ENCODE measurements around the gene P2RY2.

P2RY2 gene

DNA sequence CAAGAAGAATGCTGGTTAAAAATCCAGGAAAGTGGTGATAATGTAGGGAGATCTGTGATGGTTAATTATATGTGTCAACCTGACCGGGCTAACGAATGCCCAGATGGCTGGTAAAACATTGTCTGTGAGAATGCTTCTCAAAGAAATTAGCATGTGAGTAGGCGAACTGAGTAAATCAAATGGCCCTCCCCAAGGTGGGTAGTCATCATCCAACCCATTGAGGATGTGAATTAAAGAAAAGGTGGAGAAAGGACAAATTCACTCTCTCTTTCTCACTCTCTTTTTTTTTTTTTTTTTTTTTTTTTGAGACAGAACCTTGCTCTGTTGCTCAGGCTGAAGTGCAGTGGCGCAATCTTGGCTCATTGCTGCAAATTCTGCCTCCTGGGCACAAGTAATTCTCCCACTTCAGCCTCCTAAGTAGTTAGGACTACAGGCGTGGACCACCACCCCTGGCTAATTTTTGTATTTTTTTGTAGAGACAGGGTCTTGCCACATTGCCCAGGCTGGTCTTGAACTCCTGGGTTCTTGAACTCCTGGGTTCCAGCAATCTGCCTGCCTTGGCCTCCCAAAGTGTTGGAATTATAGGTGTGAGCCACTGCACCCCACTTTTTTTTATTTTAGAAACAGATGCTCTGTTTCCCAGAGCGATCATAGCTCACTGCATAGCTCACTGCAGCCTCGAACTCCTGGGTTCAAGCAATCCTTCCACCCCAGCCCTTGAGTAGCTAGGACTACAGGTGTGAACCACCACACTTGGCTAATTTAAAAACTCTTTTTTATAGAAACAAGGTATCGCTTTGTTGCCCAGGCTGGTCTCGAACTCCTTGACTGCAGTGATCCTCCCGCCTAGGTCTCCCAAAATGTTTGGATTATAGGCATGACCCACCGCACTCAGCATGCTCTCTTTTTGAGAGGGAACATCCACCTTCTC, 32.0 kb downstream of the P2RY2 start:
- H3K4me3 ChIP-seq (ENCODE audit: low read depth, low read length) = no peak overlapping the region
- TF ChIP-seq, protein P1, sequence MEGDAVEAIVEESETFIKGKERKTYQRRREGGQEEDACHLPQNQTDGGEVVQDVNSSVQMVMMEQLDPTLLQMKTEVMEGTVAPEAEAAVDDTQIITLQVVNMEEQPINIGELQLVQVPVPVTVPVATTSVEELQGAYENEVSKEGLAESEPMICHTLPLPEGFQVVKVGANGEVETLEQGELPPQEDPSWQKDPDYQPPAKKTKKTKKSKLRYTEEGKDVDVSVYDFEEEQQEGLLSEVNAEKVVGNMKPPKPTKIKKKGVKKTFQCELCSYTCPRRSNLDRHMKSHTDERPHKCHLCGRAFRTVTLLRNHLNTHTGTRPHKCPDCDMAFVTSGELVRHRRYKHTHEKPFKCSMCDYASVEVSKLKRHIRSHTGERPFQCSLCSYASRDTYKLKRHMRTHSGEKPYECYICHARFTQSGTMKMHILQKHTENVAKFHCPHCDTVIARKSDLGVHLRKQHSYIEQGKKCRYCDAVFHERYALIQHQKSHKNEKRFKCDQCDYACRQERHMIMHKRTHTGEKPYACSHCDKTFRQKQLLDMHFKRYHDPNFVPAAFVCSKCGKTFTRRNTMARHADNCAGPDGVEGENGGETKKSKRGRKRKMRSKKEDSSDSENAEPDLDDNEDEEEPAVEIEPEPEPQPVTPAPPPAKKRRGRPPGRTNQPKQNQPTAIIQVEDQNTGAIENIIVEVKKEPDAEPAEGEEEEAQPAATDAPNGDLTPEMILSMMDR (IDR thresholded peaks at IDR 0.05; ENCODE audit: control insufficient read depth, extremely low read depth, insufficient read depth) = no peak
- DNase-seq (ENCODE audit: low read depth) = no peak

DNA sequence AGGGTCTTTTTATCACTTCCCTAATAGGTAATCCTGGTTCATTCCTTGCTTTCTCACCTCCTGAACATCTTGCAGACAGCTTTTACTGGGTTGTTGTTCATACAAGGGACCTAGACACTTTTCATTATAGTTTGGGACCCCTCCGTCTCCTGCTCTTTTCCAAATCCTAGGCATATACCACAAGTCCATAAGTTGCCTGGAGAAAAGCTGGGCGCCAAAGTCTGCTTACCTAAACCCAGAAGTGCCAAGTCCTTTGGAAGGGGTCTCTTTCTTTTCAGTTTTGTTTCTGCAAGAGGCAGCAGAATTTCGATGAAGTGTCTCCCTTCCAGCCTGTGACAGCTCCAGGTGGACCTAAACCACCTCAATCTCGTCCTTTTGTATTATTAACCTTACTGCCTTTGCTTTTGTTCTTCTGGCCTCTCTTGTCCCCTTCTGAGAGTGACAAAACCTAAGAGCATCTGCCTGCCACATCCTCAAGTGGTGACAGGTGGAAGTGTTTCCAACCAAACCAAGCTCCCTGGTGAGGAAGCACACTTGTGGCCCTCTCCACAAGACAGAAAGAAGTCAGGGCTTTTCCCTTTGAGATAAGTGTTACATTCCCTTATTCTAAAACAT, 34.6 kb downstream of the P2RY2 start:
- H3K4me3 ChIP-seq (ENCODE audit: low read depth, low read length) = no peak overlapping the region
- DNase-seq (ENCODE audit: low read depth) = no peak
- TF ChIP-seq, protein P1 (IDR thresholded peaks at IDR 0.05; ENCODE audit: control insufficient read depth, extremely low read depth, insufficient read depth) = no peak

DNA sequence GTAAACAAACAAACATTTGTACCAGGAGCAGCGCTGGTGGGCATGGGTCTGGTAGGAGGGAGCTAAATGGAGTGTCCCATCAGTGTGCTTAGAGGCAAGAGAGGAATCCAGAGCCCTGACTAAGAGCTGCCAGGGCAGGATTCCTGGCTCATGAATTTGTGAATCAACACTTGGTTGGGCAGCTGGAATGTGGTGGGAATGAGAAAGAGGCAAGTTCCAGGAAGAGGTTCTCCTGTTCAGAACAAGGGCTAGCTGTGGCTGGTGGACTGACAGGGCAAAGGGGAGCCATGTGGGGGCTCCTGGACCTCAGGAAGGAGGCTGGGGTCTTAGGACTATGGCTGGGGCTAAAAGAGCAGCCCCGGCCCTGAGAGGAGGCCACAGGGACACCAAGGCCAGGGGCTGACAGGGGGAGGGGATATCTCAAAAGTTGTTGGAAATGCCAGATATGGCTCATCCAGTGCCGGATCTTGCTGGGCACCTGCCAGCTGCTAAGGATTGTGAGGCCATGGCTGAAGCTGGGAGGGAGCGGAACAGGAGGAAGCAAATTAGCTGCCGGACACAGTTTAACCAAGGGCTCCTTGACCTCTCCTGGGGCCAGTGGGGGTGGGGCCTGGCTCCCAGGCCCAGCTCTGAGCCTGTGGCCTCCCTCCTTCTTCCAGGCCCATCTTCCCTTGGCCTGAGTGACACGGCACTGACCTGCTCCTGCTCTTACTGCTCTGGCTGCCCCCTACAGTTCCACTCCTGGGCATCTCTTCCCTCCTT, 39.4 kb downstream of the P2RY2 start:
- TF ChIP-seq, protein P1 (IDR thresholded peaks at IDR 0.05; ENCODE audit: control insufficient read depth, extremely low read depth, insufficient read depth) = no peak
- no peak overlapping the region for H3K4me3 ChIP-seq (ENCODE audit: low read depth, low read length)
- DNase-seq (ENCODE audit: low read depth) = no peak

DNA sequence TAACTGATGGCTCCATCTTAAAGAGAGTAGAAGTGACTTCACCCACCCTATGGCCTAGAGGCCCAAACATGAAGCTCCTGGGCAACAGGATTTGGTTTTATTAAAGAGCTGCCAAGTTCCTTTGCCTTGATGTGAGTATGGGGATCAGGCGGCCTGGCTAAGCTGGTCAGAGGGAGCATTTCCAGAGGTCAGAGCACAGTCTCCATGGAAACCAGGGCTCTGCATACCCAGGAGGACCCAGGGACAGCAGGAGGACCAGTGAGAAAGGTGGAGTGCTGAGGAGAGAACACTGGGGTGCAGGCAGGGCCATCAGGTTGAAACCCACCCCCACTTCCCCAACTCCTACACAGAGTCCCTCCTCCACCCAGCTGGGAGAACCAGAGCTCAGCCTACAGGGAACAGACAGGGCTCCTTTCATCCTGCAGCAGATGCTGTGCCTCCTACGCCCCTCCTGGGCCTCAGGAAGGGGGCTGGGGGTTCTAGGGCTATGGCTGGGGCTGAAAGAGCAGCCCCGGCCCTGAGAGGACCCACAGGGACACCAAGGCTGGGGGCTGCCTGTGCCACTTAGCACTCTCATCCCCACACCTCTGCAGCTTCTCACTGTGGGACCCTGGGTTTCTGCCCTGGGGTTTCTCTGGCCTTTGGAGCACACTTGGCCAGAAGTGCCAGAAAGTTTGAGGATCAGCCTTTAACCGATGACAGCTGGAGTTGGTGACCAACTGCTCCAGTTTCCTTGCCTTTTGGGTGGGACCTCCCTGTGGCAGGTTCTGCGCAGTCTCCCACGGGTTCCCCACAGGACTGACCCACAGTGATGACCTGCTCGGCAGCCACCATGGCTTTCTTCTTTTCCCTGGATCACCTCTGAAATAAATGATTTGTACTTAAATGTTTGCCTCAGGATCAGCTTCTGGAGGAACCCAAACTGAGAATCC, 40.3 kb downstream of the P2RY2 start:
- no peak overlapping the region for H3K4me3 ChIP-seq (ENCODE audit: low read depth, low read length)
- DNase-seq (ENCODE audit: low read depth) = no peak
- TF ChIP-seq, protein P1 (IDR thresholded peaks at IDR 0.05; ENCODE audit: control insufficient read depth, extremely low read depth, insufficient read depth) = no peak

DNA sequence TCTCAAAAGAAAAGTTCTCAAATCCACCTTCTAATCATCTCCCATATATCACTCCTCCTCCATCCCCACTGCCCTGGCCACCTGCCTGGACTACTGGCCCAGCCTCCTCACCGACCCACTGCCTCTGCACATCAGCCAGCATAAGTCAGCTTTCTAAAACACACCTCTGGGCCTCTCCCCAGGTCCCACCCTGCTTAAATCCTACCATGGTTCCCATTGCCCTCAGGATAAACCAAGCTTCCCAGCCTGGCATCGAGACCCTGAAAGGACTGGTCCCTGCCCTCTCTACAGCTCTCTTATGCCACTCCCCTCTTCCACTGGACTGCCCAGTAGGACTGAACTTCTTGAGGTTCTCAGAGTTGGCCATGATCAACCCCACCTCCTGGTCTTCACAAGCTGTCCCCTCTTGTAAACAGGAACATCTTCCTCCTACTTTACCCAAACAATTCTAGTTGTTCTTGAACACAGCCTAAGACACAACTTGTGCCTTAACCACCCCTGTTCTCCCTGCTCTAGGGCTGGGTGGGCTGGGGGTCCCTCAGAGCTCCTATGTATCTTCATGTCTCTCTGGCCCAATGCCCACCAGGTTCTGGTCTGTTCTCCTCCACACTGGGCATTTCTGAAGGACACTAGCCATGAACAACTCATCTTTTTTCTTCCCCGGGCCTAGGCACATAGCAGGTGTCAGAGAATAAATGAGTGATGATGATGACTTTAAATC, 41.5 kb downstream of the P2RY2 start:
- H3K4me3 ChIP-seq (ENCODE audit: low read depth, low read length) = no peak overlapping the region
- DNase-seq (ENCODE audit: low read depth) = no peak
- TF ChIP-seq, protein P1 (IDR thresholded peaks at IDR 0.05; ENCODE audit: control insufficient read depth, extremely low read depth, insufficient read depth) = no peak
